HEK293 (cell line): ENCODE measurements around the gene CCDC152.

ENCODE experiments used
- BCL11A ChIP-seq: fragments of 450-650 bp; formaldehyde crosslinking; IDR thresholded peaks from 2 replicates; pipeline ENCODE4 v1.5.1; 2016; ENCODE audit warnings: low read depth, missing biosample characterization, missing genetic modification characterization
- BCL11B ChIP-seq: fragments of 450-650 bp; formaldehyde crosslinking; IDR thresholded peaks from 2 replicates; pipeline ENCODE4 v1.5.1; 2016; ENCODE audit warnings: low read depth, missing biosample characterization, missing genetic modification characterization
- ZBTB1 ChIP-seq: fragments of 450-650 bp; formaldehyde crosslinking; IDR thresholded peaks from 2 replicates; pipeline ENCODE4 v1.5.1; 2016; ENCODE audit warnings: missing biosample characterization, missing genetic modification characterization
- ZBTB17 ChIP-seq: fragments of 450-650 bp; formaldehyde crosslinking; IDR thresholded peaks from 2 replicates; pipeline ENCODE4 v1.5.1; 2016; ENCODE audit warnings: missing biosample characterization, missing genetic modification characterization
- ZBTB7A ChIP-seq: fragments of 450-650 bp; formaldehyde crosslinking; IDR thresholded peaks from 2 replicates; pipeline ENCODE4 v1.5.1; 2016; ENCODE audit warnings: low read depth, missing biosample characterization, missing genetic modification characterization
- ZEB2 ChIP-seq: fragments of 450-650 bp; formaldehyde crosslinking; IDR thresholded peaks from 2 replicates; pipeline ENCODE4 v1.5.1; 2016; ENCODE audit warnings: missing biosample characterization, missing genetic modification characterization
- ZNF10 ChIP-seq: fragments of 450-650 bp; formaldehyde crosslinking; IDR thresholded peaks from 2 replicates; pipeline ENCODE4 v1.5.1; 2017; ENCODE audit warnings: missing biosample characterization, missing genetic modification characterization
- ZNF274 ChIP-seq, 2 experiments: fragments of 200-500 bp in 1 of 2; fragments of 450-650 bp in 1 of 2; sonication (Bioruptor generic) in 1 of 2; formaldehyde crosslinking in 1 of 2; IDR thresholded peaks; 2 replicates each; pipeline versions ENCODE4 v1.5.1 to v1.6.1; 2014 to 2016; ENCODE audit warnings: borderline replicate concordance in 1 of 2, inconsistent platforms in 1 of 2, low read length in 1 of 2, missing biosample characterization in 1 of 2, missing genetic modification characterization in 1 of 2
- ZNF600 ChIP-seq: fragments of 450-650 bp; formaldehyde crosslinking; IDR thresholded peaks from 2 replicates; pipeline ENCODE4 v1.5.1; 2016; ENCODE audit warnings: missing biosample characterization, missing genetic modification characterization
- ZNF76 ChIP-seq: fragments of 450-650 bp; formaldehyde crosslinking; IDR thresholded peaks from 2 replicates; pipeline ENCODE4; 2016; ENCODE audit warnings: low read depth, missing biosample characterization, missing genetic modification characterization, borderline replicate concordance
- TF ChIP-seq, protein P1 (sequence below): fragments of 450-650 bp; formaldehyde crosslinking; IDR thresholded peaks from 2 replicates; pipeline ENCODE4 v1.5.1; 2016; ENCODE audit warnings: missing biosample characterization, missing genetic modification characterization
- TF ChIP-seq, protein P2 (sequence below): fragments of 450-650 bp; formaldehyde crosslinking; IDR thresholded peaks from 2 replicates; pipeline ENCODE4 v1.5.1; 2016; ENCODE audit warnings: missing biosample characterization, missing genetic modification characterization
- TF ChIP-seq, protein P3 (sequence below): fragments of 450-650 bp; formaldehyde crosslinking; IDR thresholded peaks from 2 replicates; pipeline ENCODE4 v1.5.1; 2016; ENCODE audit warnings: missing biosample characterization, missing genetic modification characterization

DNA sequence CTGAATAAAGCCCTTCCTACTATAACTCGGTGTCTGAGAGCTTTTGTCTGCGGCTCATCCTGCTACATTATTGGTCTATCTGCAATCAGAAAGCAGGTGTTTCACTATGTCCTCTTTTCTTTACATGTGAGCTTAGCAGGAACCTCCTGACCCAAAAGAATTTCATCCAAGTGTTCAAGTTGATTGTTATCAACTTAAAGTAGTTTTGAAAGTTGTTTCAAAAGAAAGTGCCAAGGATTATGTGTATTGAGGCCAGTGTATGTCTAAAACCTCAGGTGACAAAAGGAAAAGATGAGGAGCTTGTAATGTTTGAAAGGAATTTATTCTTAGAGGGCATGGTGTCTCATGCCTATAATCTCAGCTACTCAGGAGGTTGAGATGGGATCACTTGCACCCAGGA lies 63.1 kb downstream of the CCDC152 start:
- TF ChIP-seq, protein P1, sequence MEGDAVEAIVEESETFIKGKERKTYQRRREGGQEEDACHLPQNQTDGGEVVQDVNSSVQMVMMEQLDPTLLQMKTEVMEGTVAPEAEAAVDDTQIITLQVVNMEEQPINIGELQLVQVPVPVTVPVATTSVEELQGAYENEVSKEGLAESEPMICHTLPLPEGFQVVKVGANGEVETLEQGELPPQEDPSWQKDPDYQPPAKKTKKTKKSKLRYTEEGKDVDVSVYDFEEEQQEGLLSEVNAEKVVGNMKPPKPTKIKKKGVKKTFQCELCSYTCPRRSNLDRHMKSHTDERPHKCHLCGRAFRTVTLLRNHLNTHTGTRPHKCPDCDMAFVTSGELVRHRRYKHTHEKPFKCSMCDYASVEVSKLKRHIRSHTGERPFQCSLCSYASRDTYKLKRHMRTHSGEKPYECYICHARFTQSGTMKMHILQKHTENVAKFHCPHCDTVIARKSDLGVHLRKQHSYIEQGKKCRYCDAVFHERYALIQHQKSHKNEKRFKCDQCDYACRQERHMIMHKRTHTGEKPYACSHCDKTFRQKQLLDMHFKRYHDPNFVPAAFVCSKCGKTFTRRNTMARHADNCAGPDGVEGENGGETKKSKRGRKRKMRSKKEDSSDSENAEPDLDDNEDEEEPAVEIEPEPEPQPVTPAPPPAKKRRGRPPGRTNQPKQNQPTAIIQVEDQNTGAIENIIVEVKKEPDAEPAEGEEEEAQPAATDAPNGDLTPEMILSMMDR (tag by site-specific recombination) = no peak
- TF ChIP-seq BCL11A (no peak), ZNF10 (tag by site-specific recombination) (no peak), ZBTB17 (no peak), ZNF274 (IDR thresholded peaks at IDR 0.05; ENCODE audit: low read length) (no peak), ZNF274 (tag by site-specific recombination; IDR thresholded peaks at IDR 0.05; ENCODE audit: borderline replicate concordance) (no peak), BCL11B (tag by site-specific recombination) (no peak), ZNF600 (tag by site-specific recombination) (no peak), ZNF76 (no peak), ZBTB1 (tag by site-specific recombination) (no peak), ZBTB7A (no peak), ZEB2 (no peak)
- TF ChIP-seq, protein P2, sequence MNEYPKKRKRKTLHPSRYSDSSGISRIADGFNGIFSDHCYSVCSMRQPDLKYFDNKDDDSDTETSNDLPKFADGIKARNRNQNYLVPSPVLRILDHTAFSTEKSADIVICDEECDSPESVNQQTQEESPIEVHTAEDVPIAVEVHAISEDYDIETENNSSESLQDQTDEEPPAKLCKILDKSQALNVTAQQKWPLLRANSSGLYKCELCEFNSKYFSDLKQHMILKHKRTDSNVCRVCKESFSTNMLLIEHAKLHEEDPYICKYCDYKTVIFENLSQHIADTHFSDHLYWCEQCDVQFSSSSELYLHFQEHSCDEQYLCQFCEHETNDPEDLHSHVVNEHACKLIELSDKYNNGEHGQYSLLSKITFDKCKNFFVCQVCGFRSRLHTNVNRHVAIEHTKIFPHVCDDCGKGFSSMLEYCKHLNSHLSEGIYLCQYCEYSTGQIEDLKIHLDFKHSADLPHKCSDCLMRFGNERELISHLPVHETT (tag by site-specific recombination) = no peak
- TF ChIP-seq, protein P3, sequence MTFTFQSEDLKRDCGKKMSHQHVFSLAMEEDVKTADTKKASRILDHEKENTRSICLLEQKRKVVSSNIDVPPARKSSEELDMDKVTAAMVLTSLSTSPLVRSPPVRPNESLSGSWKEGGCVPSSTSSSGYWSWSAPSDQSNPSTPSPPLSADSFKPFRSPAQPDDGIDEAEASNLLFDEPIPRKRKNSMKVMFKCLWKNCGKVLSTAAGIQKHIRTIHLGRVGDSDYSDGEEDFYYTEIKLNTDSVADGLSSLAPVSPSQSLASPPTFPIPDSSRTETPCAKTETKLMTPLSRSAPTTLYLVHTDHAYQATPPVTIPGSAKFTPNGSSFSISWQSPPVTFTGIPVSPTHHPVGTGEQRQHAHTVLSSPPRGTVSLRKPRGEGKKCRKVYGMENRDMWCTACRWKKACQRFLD = no peak
